HepG2 (cell line): Measurements from ENCODE around the gene CCDC61. TPM values are rescaled to one million over a fixed set of nuclear protein-coding genes. Genes with fewer than 3 reads are reported as not detected.

ENCODE experiments used
- ATAC-seq: fragments of 200-7000 bp; cut with Tn5 transposase; 3 replicates; pipeline ENCODE4 v1.9.1; 2020; ENCODE audit warnings: mild to moderate bottlenecking, moderate library complexity
- BruUV-seq: library from RNA; stranded (reverse); fragments of 400-500 nt; replicated peaks from 2 replicates; lab custom pipeline; 2021; lab: Mats Ljungman, UMichigan
- CTCF ChIA-PET: fragments of 300-600 bp; formaldehyde crosslinking; extraction: SDS; loops from one replicate; lab custom pipeline; 2021; ENCODE audit warnings: low total read pairs, inconsistent platforms, low intra/inter-chr PET ratio; lab: Yijun Ruan, JAX
- POLR2A ChIA-PET: fragments of 350-600 bp; sonication (Branson Sonifier 250); formaldehyde crosslinking; loops from one replicate; lab custom pipeline; 2020; ENCODE audit warnings: antibody characterized with exemption, inconsistent platforms; lab: Yijun Ruan, JAX
- DNase-seq: peaks from one replicate; pipeline ENCODE4 v3.0.0-alpha.2; 2015; ENCODE audit warnings: low spot score
- FAIRE-seq: peaks from 3 replicates; lab custom pipeline; 2011; peaks lifted over from hg19 to GRCh38; lab: Jason Lieb, UNC
- H2AFZ ChIP-seq: one replicate; pipeline ENCODE4 v1.6.1; 2011; ENCODE audit warnings: low read length, inconsistent platforms
- H3K27ac ChIP-seq: fragments of 300-600 bp; 3 replicates; pipeline ENCODE4 v1.8.0; 2011; ENCODE audit warnings: mixed run types, mild to moderate bottlenecking, mixed read lengths, low read length, inconsistent platforms; ENCODE audit not compliant: insufficient read depth; ENCODE audit errors: extremely low read length
- H3K27me3 ChIP-seq, 2 experiments: fragments of 200-600 bp in 1 of 2; 2 replicates in 1 of 2; 3 replicates in 1 of 2; pipeline versions ENCODE4 v1.6.0 to v1.8.0; 2011; ENCODE audit warnings: low read length in 2 of 2, mild to moderate bottlenecking in 2 of 2, moderate library complexity in 2 of 2, inconsistent platforms in 1 of 2; ENCODE audit not compliant: insufficient read depth in 2 of 2, control insufficient read depth in 1 of 2
- H3K36me3 ChIP-seq, 2 experiments: fragments of 200-600 bp in 1 of 2; replicated peaks in 1 of 2; 2 replicates in 1 of 2; 3 replicates in 1 of 2; pipeline versions ENCODE4 v1.5.1 to v1.8.0; 2011; ENCODE audit warnings: low read length in 2 of 2, inconsistent platforms in 1 of 2; ENCODE audit not compliant: insufficient read depth in 2 of 2, control insufficient read depth in 1 of 2
- H3K4me1 ChIP-seq: 2 replicates; pipeline ENCODE4 v1.5.1; 2012; ENCODE audit warnings: low read length, inconsistent platforms; ENCODE audit not compliant: insufficient read depth
- H3K4me2 ChIP-seq: 2 replicates; pipeline ENCODE4 v1.6.0; 2011; ENCODE audit warnings: low read depth, low read length, inconsistent platforms
- H3K4me3 ChIP-seq, 3 experiments: fragments of 200-600 bp in 1 of 3; sonication (generic), shearing (Covaris generic) in 1 of 3; replicated peaks in 1 of 3; 2 replicates each; pipeline ENCODE4 v1.5.1; 2011 to 2016; ENCODE audit warnings: low read length in 3 of 3, inconsistent platforms in 2 of 3, low read depth in 2 of 3, mild to moderate bottlenecking in 2 of 3, control low read depth in 1 of 3, mixed read lengths in 1 of 3; ENCODE audit not compliant: insufficient read depth in 1 of 3
- H3K79me2 ChIP-seq: one replicate; pipeline ENCODE4 v1.6.1; 2011; ENCODE audit warnings: low read length, inconsistent platforms; ENCODE audit not compliant: insufficient read depth
- H3K9ac ChIP-seq: 2 replicates; pipeline ENCODE4 v1.6.0; 2011; ENCODE audit warnings: mild to moderate bottlenecking, low read depth, low read length, inconsistent platforms; ENCODE audit not compliant: insufficient read depth
- H3K9me3 ChIP-seq: 2 replicates; pipeline ENCODE4 v1.5.1; 2012; ENCODE audit warnings: mild to moderate bottlenecking, low read length
- H4K20me1 ChIP-seq: 2 replicates; pipeline ENCODE4 v1.6.0; 2011; ENCODE audit warnings: inconsistent platforms, mild to moderate bottlenecking, low read length, moderate library complexity; ENCODE audit not compliant: insufficient read depth
- AHDC1 ChIP-seq: sonication (generic); formaldehyde crosslinking; IDR thresholded peaks from 2 replicates; pipeline ENCODE4 v1.5.1; 2020; ENCODE audit warnings: mild to moderate bottlenecking, missing genetic modification reagents, borderline replicate concordance
- BORCS8-MEF2B ChIP-seq: sonication (generic); formaldehyde crosslinking; IDR thresholded peaks from 2 replicates; pipeline ENCODE4 v1.8.0; 2022; ENCODE audit warnings: mild to moderate bottlenecking, missing genetic modification reagents
- CCDC6 ChIP-seq: sonication (generic); formaldehyde crosslinking; IDR thresholded peaks from 2 replicates; pipeline ENCODE4 v1.8.1; 2022; ENCODE audit warnings: mild to moderate bottlenecking, missing genetic modification reagents, moderate library complexity
- FLYWCH1 ChIP-seq: sonication (generic); formaldehyde crosslinking; IDR thresholded peaks from 2 replicates; pipeline ENCODE4 v1.8.1; 2023; ENCODE audit warnings: mild to moderate bottlenecking, missing genetic modification reagents
- FOXJ3 ChIP-seq: sonication (generic); formaldehyde crosslinking; IDR thresholded peaks from 2 replicates; pipeline ENCODE4 v1.4.0; 2020; ENCODE audit warnings: missing genetic modification reagents, mild to moderate bottlenecking, borderline replicate concordance
- PRDM4 ChIP-seq: sonication (generic); formaldehyde crosslinking; IDR thresholded peaks from 2 replicates; pipeline ENCODE4 v1.9.0; 2021; ENCODE audit warnings: missing genetic modification reagents, borderline replicate concordance
- RFX3 ChIP-seq: IDR thresholded peaks from 2 replicates; pipeline ENCODE4 v1.6.1; 2016; ENCODE audit warnings: missing biosample characterization, missing genetic modification reagents
- SRY ChIP-seq: sonication (generic); formaldehyde crosslinking; IDR thresholded peaks from 2 replicates; pipeline ENCODE4 v1.8.0; 2022; ENCODE audit warnings: mild to moderate bottlenecking, missing genetic modification reagents
- TCF7L2 ChIP-seq: IDR thresholded peaks from 2 replicates; pipeline ENCODE4 v1.6.1; 2011; ENCODE audit warnings: mild to moderate bottlenecking, low read depth, low read length, moderate library complexity
- ZFP36 ChIP-seq: fragments of 150-350 bp; IDR thresholded peaks from 2 replicates; pipeline ENCODE4 v1.6.1; 2018; ENCODE audit warnings: borderline replicate concordance, low read length, low read depth; ENCODE audit not compliant: partially characterized antibody
- ZNF18 ChIP-seq: sonication (generic); formaldehyde crosslinking; IDR thresholded peaks from 2 replicates; pipeline ENCODE4 v1.8.0; 2022; ENCODE audit warnings: mild to moderate bottlenecking, missing genetic modification reagents; ENCODE audit not compliant: insufficient replicate concordance
- ZNF282 ChIP-seq: fragments of 450-650 bp; IDR thresholded peaks from 2 replicates; pipeline ENCODE4 v1.6.1; 2018; ENCODE audit not compliant: partially characterized antibody
- ZNF331 ChIP-seq: sonication (generic); formaldehyde crosslinking; IDR thresholded peaks from 2 replicates; pipeline ENCODE4 v1.4.0; 2020; ENCODE audit warnings: missing genetic modification reagents
- ZNF703 ChIP-seq: sonication (generic); formaldehyde crosslinking; IDR thresholded peaks from 2 replicates; pipeline ENCODE4 v1.5.1; 2020; ENCODE audit warnings: missing genetic modification reagents, mild to moderate bottlenecking, moderate library complexity, borderline replicate concordance
- ZNF737 ChIP-seq: sonication (generic); formaldehyde crosslinking; IDR thresholded peaks from 2 replicates; pipeline ENCODE4 v1.5.0; 2020; ENCODE audit warnings: missing genetic modification reagents, mild to moderate bottlenecking, borderline replicate concordance
- ZNF850 ChIP-seq: sonication (generic); formaldehyde crosslinking; conservative IDR thresholded peaks from 2 replicates; pipeline ENCODE4 v1.9.0; 2021; ENCODE audit warnings: mild to moderate bottlenecking, missing genetic modification reagents
- WGBS: methylation state at CpG from one replicate; pipeline ENCODE4 v1.1.6; 2017; ENCODE audit warnings: low lambda C conversion rate; 5-methylcytosine and 5-hydroxymethylcytosine counted together
- in situ Hi-C: cut with HindIII; loops from 2 replicates; pipeline ENCODE4 v1.10.0; 2017; ENCODE audit warnings: low pct_unique_long_range_greater_than_20kb; ENCODE audit not compliant: extremely low pct_ligation_motif_present
- intact Hi-C: fragments of 100-400 bp; cut with micrococcal nuclease; formaldehyde crosslinking; loops from one replicate; pipeline ENCODE4 v1.10.0; 2022; ENCODE audit not compliant: unreplicated experiment
- polyA plus RNA-seq, 8 experiments: library from polyadenylated mRNA; depleted of rRNA in 3 of 8; stranded (reverse) in 7 of 8; unstranded in 1 of 8; fragments of >200 nt; fragmentation: Illumina TruSeq in 4 of 8; extraction: Trizol in 4 of 8; gene quantifications; 2 replicates each; pipeline versions ENCODE4 v1.2.1 to v1.2.3, GENCODE V29; 2011 to 2016; ENCODE audit warnings: low read depth in 4 of 8, missing spikeins in 1 of 8, mixed read lengths in 1 of 8; ENCODE audit not compliant: insufficient read depth in 1 of 8
- total RNA-seq, 5 experiments: library from RNA; depleted of rRNA; stranded (reverse); fragments of >200 nt; fragmentation: Illumina TruSeq; extraction: Trizol; gene quantifications; 2 replicates each; pipeline ENCODE4 v1.2.3, GENCODE V29; 2016; ENCODE audit warnings: low read depth in 1 of 5

The CCDC61 gene
- total and polyA plus RNA-seq, 2 of the 13 experiments (the other 11 are each of a cell fraction or from before 2014, with no cell fraction given): 4.2 to 4.9 TPM

- POLR2A ChIA-PET: no interaction called here
- H3K4me1 ChIP-seq: no peaks in the 10 kb centered on the region
- 16% methylated on average over 8 of the region's 8 CpGs for WGBS
- H3K9ac ChIP-seq: no peak overlapping the region
- peaks cover 3 to 34% of the 10 kb centered on the region in 2 experiments; a peak in 2 of 5 replicates for H3K27me3 ChIP-seq
- CTCF ChIA-PET: no interaction called here
- ATAC-seq: no peak
- FAIRE-seq: no peak
- no peak overlapping the region for H2AFZ ChIP-seq
- H3K9me3 ChIP-seq: no peaks in the 10 kb centered on the region
- no peaks in the 10 kb centered on the region for H4K20me1 ChIP-seq
- no peaks in the 10 kb centered on the region for H3K36me3 ChIP-seq
- no peak overlapping the region for H3K27ac ChIP-seq
- intact Hi-C loops (no loop called here), in situ Hi-C loops (no loop called here)
- no peak overlapping the region for H3K4me3 ChIP-seq
- H3K4me2 ChIP-seq: no peak overlapping the region
- DNase-seq: no peak
- H3K79me2 ChIP-seq: no peaks in the 10 kb centered on the region
- BruUV-seq: no TSS peak
- no peak for TF ChIP-seq BORCS8-MEF2B
- no peak for TF ChIP-seq ZNF850 (CRISPR knock-in tag)
- TF ChIP-seq ZNF703: no peak
- TF ChIP-seq FLYWCH1 (CRISPR knock-in tag): no peak
- no peak for TF ChIP-seq ZNF282
- no peak for TF ChIP-seq ZFP36
- TF ChIP-seq FOXJ3 (CRISPR knock-in tag): no peak
- no peak for TF ChIP-seq SRY (CRISPR knock-in tag)
- TF ChIP-seq AHDC1 (CRISPR knock-in tag): no peak
- no peak for TF ChIP-seq CCDC6 (CRISPR knock-in tag)
- no peak for TF ChIP-seq TCF7L2
- no peak for TF ChIP-seq RFX3 (CRISPR knock-in tag)
- TF ChIP-seq ZNF737 (CRISPR knock-in tag): no peak
- no peak for TF ChIP-seq PRDM4 (CRISPR knock-in tag)
- no peak for TF ChIP-seq ZNF18 (CRISPR knock-in tag)
- no peak for TF ChIP-seq ZNF331 (CRISPR knock-in tag)
Observed at GRCh38 chr19:45959517-45960025, 35.7 kb upstream of the CCDC61 start.
